ENCODE results near the gene BMP8A. TPM values are rescaled to one million over a fixed set of nuclear protein-coding genes. Genes with fewer than 3 reads are reported as not detected.

Gene BMP8A
- polyA plus RNA-seq, 3 donors, result not detected

DNA sequence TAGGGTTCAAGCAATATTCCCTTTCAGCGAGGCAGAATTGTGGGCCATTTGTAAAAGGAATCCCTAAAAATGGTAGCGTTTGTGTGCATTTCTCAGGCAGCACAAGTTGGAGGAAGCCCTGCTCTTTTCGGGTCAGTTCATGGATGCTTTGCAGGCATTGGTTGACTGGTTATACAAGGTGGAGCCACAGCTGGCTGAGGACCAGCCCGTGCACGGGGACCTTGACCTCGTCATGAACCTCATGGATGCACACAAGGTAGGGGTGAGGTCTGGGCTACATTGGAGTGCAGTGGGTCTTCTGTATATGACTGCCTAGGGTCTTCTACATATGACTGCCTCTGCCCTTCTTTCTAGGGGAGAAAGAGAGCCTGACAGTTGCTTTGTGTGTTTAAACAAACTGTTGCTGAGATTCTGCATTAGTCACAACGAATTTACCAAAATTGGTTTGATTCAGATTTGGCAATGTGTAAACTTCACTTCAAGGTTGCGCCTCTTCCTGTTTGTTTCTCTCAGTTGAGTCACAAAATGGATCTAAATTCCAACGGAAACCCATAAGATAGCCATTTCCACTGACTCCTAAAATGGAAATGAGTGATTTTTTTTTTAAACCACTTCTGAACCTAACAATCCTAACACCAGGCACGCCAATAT lies 40.4 kb upstream of the BMP8A start:
- intact Hi-C loops (cut with micrococcal nuclease), result no loop called here

DNA sequence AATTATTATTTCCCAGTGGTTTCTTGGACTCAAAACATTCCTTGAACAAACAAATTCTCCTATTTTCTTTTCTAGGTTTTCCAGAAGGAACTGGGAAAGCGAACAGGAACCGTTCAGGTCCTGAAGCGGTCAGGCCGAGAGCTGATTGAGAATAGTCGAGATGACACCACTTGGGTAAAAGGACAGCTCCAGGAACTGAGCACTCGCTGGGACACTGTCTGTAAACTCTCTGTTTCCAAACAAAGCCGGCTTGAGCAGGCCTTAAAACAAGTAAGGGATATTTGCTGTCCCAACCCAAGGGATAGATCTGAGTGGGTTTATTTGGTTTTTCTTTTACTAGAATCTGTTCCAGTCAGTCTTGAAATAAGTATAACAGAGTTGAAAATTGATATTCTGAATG lies 39.4 kb upstream of the BMP8A start:
- H4K20me1 ChIP-seq (ENCODE audit: insufficient read depth, low read length), result no peaks in the 10 kb centered on the region
- intact Hi-C loops (cut with micrococcal nuclease), result no loop called here
- no peak overlapping the region for H3K4me3 ChIP-seq (replicated peaks in 1 of 3; ENCODE audit: low read depth in 2 of 3, low read length in 3 of 3)
- Mint-ChIP-seq H3K27me3 (ENCODE audit: low read depth in 3 of 3) (no peaks in the 10 kb centered on the region), H3K4me3 (no peak overlapping the region), H3K36me3 (peaks cover 91 to 100% of the 10 kb centered on the region in 2 donors), H3K4me1 (no peaks in the 10 kb centered on the region), H3K9me3 (no peaks in the 10 kb centered on the region), H3K27ac (no peak overlapping the region)
- H3K27ac ChIP-seq (ENCODE audit: low read depth in 1 of 2, low read length in 2 of 2), result no peak overlapping the region
- H3K4me1 ChIP-seq (ENCODE audit: control insufficient read depth in 1 of 2, insufficient read depth in 2 of 2, low read length in 2 of 2), result no peaks in the 10 kb centered on the region
- H3K9ac ChIP-seq (ENCODE audit: insufficient read depth, low read length, poor library complexity, severe bottlenecking), result no peak overlapping the region
- H3K9me3 ChIP-seq (replicated peaks in 1 of 2; ENCODE audit: control insufficient read depth in 1 of 2, insufficient read depth in 1 of 2, low read length in 2 of 2), result no peaks in the 10 kb centered on the region
- DNase-seq, result no peak
- TF ChIP-seq, protein P1, sequence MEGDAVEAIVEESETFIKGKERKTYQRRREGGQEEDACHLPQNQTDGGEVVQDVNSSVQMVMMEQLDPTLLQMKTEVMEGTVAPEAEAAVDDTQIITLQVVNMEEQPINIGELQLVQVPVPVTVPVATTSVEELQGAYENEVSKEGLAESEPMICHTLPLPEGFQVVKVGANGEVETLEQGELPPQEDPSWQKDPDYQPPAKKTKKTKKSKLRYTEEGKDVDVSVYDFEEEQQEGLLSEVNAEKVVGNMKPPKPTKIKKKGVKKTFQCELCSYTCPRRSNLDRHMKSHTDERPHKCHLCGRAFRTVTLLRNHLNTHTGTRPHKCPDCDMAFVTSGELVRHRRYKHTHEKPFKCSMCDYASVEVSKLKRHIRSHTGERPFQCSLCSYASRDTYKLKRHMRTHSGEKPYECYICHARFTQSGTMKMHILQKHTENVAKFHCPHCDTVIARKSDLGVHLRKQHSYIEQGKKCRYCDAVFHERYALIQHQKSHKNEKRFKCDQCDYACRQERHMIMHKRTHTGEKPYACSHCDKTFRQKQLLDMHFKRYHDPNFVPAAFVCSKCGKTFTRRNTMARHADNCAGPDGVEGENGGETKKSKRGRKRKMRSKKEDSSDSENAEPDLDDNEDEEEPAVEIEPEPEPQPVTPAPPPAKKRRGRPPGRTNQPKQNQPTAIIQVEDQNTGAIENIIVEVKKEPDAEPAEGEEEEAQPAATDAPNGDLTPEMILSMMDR (IDR thresholded peaks at IDR 0.05), result no peak
- H3K79me2 ChIP-seq (ENCODE audit: insufficient read depth, low read length), result no peaks in the 10 kb centered on the region
- H3K4me2 ChIP-seq (replicated peaks; ENCODE audit: extremely low read depth, low read length, poor library complexity, severe bottlenecking), result no peak overlapping the region
- H3K27me3 ChIP-seq (ENCODE audit: control insufficient read depth in 2 of 2, insufficient read depth in 2 of 2, low read length in 2 of 2), result no peaks in the 10 kb centered on the region
- H2AFZ ChIP-seq (ENCODE audit: insufficient read depth, low read depth, low read length, poor library complexity, severe bottlenecking), result no peak overlapping the region
- WGBS (ENCODE audit: insufficient coverage), result 97% methylated on average over 7 of the region's 7 CpGs
- peaks cover 95 to 100% of the 10 kb centered on the region in 2 donors for H3K36me3 ChIP-seq (replicated peaks in 1 of 2; ENCODE audit: control insufficient read depth in 1 of 2, insufficient read depth in 2 of 2, low read length in 2 of 2)

More for the DNA sequence above, 40.4 kb upstream of the BMP8A start:
- Histone ChIP-seq H2AFZ (ENCODE audit: insufficient read depth, low read depth, low read length, poor library complexity, severe bottlenecking) (no peak overlapping the region), H3K36me3 (replicated peaks in 1 of 2; ENCODE audit: control insufficient read depth in 1 of 2, insufficient read depth in 2 of 2, low read length in 2 of 2) (peaks cover 94 to 98% of the 10 kb centered on the region in 2 donors), H3K4me1 (ENCODE audit: control insufficient read depth in 1 of 2, insufficient read depth in 2 of 2, low read length in 2 of 2) (no peaks in the 10 kb centered on the region), H3K27me3 (ENCODE audit: control insufficient read depth in 2 of 2, insufficient read depth in 2 of 2, low read length in 2 of 2) (no peaks in the 10 kb centered on the region), H3K9ac (ENCODE audit: insufficient read depth, low read length, poor library complexity, severe bottlenecking) (no peak overlapping the region), H3K27ac (ENCODE audit: low read depth in 1 of 2, low read length in 2 of 2) (no peak overlapping the region), H3K79me2 (ENCODE audit: insufficient read depth, low read length) (no peaks in the 10 kb centered on the region), H3K4me3 (replicated peaks in 1 of 3; ENCODE audit: low read depth in 2 of 3, low read length in 3 of 3) (no peak overlapping the region), H4K20me1 (ENCODE audit: insufficient read depth, low read length) (no peaks in the 10 kb centered on the region), H3K9me3 (replicated peaks in 1 of 2; ENCODE audit: control insufficient read depth in 1 of 2, insufficient read depth in 1 of 2, low read length in 2 of 2) (no peaks in the 10 kb centered on the region), H3K4me2 (replicated peaks; ENCODE audit: extremely low read depth, low read length, poor library complexity, severe bottlenecking) (no peak overlapping the region)
- Mint-ChIP-seq H3K27me3 (ENCODE audit: low read depth in 3 of 3) (no peaks in the 10 kb centered on the region), H3K27ac (peak overlapping the region in 1 of 7 donors; percentile 77), H3K4me3 (no peak overlapping the region), H3K36me3 (peaks cover 89 to 99% of the 10 kb centered on the region in 2 donors), H3K9me3 (no peaks in the 10 kb centered on the region), H3K4me1 (no peaks in the 10 kb centered on the region)
- WGBS (ENCODE audit: insufficient coverage), result 95% methylated on average over 5 of the region's 10 CpGs
- TF ChIP-seq, protein P1 (IDR thresholded peaks at IDR 0.05), result no peak
- DNase-seq, result no peak

All from CD14-positive monocyte (primary cell).